GM23248 (cell line): ENCODE results near the gene NPHP4. TPM values are rescaled to one million over a fixed set of nuclear protein-coding genes. Genes with fewer than 3 reads are reported as not detected.

Experiments used
- DNase-seq: peaks from one replicate; pipeline ENCODE4 v3.0.0-alpha.2; 2015
- H2AFZ ChIP-seq: fragments of 200-600 bp; sonication (generic); 2 replicates; pipeline ENCODE4 v1.6.1; 2016; ENCODE audit warnings: antibody characterized with exemption
- H3F3A ChIP-seq: fragments of 200-600 bp; sonication (generic); 2 replicates; pipeline ENCODE4 v1.6.1; 2016; ENCODE audit warnings: mild to moderate bottlenecking, antibody characterized with exemption, mixed run types; ENCODE audit not compliant: insufficient read depth
- H3K27ac ChIP-seq: fragments of 200-600 bp; sonication (generic); 2 replicates; pipeline ENCODE4 v1.5.1; 2016; ENCODE audit warnings: mild to moderate bottlenecking
- H3K27me3 ChIP-seq: fragments of 200-600 bp; sonication (generic); replicated peaks from 2 replicates; pipeline ENCODE4 v1.6.1; 2016; ENCODE audit warnings: mild to moderate bottlenecking; ENCODE audit not compliant: insufficient read depth
- H3K36me3 ChIP-seq: fragments of 200-600 bp; sonication (generic); 2 replicates; pipeline ENCODE4 v1.6.1; 2016; ENCODE audit warnings: low read depth, mild to moderate bottlenecking
- H3K4me1 ChIP-seq: fragments of 200-600 bp; sonication (generic); 2 replicates; pipeline ENCODE4 v1.6.1; 2016; ENCODE audit warnings: mild to moderate bottlenecking; ENCODE audit not compliant: insufficient read depth
- H3K4me2 ChIP-seq: fragments of 200-600 bp; sonication (generic); one replicate; pipeline ENCODE4 v1.6.1; 2016; ENCODE audit warnings: mild to moderate bottlenecking; ENCODE audit not compliant: unreplicated experiment
- H3K4me3 ChIP-seq: fragments of 200-600 bp; sonication (generic); 2 replicates; pipeline ENCODE4 v1.5.1; 2016; ENCODE audit warnings: mild to moderate bottlenecking
- H3K79me2 ChIP-seq: fragments of 200-600 bp; sonication (generic); 2 replicates; pipeline ENCODE4 v1.6.1; 2016; ENCODE audit warnings: mild to moderate bottlenecking; ENCODE audit not compliant: insufficient read depth
- H3K9ac ChIP-seq: fragments of 200-600 bp; sonication (generic); 2 replicates; pipeline ENCODE4 v1.6.1; 2016; ENCODE audit warnings: mild to moderate bottlenecking
- H3K9me2 ChIP-seq: fragments of 200-600 bp; sonication (generic); 2 replicates; pipeline ENCODE4 v1.6.1; 2016; ENCODE audit warnings: mixed run types, mild to moderate bottlenecking, moderate library complexity; ENCODE audit not compliant: insufficient read depth
- H3K9me3 ChIP-seq: fragments of 200-600 bp; sonication (generic); one replicate; pipeline ENCODE4 v1.6.1; 2017; ENCODE audit warnings: low read depth
- H4K20me1 ChIP-seq: fragments of 200-600 bp; sonication (generic); 2 replicates; pipeline ENCODE4 v1.6.0; 2016; ENCODE audit not compliant: insufficient read depth
- EZH2 ChIP-seq: fragments of 200-600 bp; sonication (generic); IDR thresholded peaks from 2 replicates; pipeline ENCODE4 v1.6.1; 2018; ENCODE audit warnings: antibody characterized with exemption, mild to moderate bottlenecking; ENCODE audit not compliant: insufficient read depth, poor library complexity, severe bottlenecking
- EZH2phosphoT487 ChIP-seq: fragments of 200-600 bp; sonication (generic); IDR thresholded peaks from 2 replicates; pipeline ENCODE4 v1.6.1; 2018; ENCODE audit warnings: antibody characterized with exemption, moderate library complexity, mild to moderate bottlenecking, low read depth; ENCODE audit not compliant: insufficient read depth
- WGBS, 2 experiments: methylation state at CpG; one replicate each; pipeline ENCODE4 v1.1.6; 2015 to 2017; ENCODE audit warnings: low lambda C conversion rate in 2 of 2, low coverage in 1 of 2; ENCODE audit errors: missing lambda C conversion rate in 2 of 2; 5-methylcytosine and 5-hydroxymethylcytosine counted together
- in situ Hi-C: fragments of 300-500 bp; cut with MboI; formaldehyde crosslinking; loops from 2 replicates; pipeline ENCODE4 v1.15.0; 2020
- polyA plus RNA-seq: library from polyadenylated mRNA; unstranded; fragments of >200 nt; fragmentation: Nextera tagmentation; extraction: Ambion mirVana; gene quantifications from 2 replicates; pipeline ENCODE4 v1.2.1, GENCODE V29; 2016
- total RNA-seq: library from RNA; depleted of rRNA; stranded (reverse); fragments of >200 nt; shearing (Covaris generic); gene quantifications from 2 replicates; pipeline ENCODE4 v1.2.3, GENCODE V29; 2014

The NPHP4 gene
- total and polyA plus RNA-seq, 2 experiments from 2014 or later = 4.0 to 4.2 TPM

DNA sequence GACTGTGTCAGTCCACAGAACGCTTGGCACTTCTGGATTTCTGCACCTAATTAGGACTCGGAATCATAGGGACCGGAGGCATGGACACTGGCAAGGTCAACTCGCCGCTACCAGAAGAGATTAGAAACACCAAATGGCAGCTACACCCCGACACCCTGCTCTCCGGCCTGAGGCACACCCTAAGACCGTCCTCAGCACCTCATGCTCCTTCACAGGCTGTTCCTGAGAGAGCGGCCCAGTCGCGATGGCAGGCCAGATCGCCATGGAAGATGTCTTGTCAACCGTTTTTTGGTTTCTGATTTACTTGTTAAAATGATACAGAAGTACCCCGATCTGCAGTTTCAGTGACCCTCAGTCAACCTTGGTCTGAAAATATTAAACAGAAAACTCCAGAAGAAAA, 46.8 kb downstream of the NPHP4 start:
- Histone ChIP-seq H3K4me3 (no peak overlapping the region), H3K9me3 (no peaks in the 10 kb centered on the region), H4K20me1 (no peaks in the 10 kb centered on the region), H3K79me2 (no peaks in the 10 kb centered on the region), H2AFZ (no peak overlapping the region), H3K27me3 (no peaks in the 10 kb centered on the region), H3K4me1 (no peaks in the 10 kb centered on the region), H3K27ac (no peak overlapping the region), H3K9me2 (no peaks in the 10 kb centered on the region), H3K9ac (no peak overlapping the region), H3F3A (no peaks in the 10 kb centered on the region), H3K4me2 (no peak overlapping the region), H3K36me3 (0 out of 2 replicates have a peak, but pooled peaks cover 5% of the 10 kb centered on the region)
- no peak for DNase-seq
- TF ChIP-seq EZH2phosphoT487 (no peak), EZH2 (no peak)
- in situ Hi-C loops = no loop called here
- 92 to 93% methylated on average over 14 of the region's 14 CpGs for WGBS, 2 experiments

DNA sequence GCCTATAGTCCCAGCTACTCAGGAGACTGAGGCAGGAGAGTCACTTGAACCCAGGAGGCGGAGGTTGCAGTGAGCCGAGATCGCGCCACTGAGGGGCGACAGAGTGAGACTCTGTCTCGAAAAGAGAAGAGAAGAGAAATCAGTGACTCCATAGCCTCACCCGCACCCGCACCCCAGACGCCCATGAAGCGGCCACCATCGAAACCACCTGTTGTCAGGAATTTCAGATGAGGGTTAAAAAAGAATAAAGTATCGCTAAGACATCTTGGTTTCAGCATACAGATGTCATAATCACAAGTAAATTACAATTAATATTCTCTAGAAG, 47.4 kb downstream of the NPHP4 start:
- H3K9ac ChIP-seq = no peak overlapping the region
- no peak for TF ChIP-seq EZH2
- TF ChIP-seq EZH2phosphoT487 = no peak
- H3K79me2 ChIP-seq = no peaks in the 10 kb centered on the region
- in situ Hi-C loops = no loop called here
- H3K27me3 ChIP-seq = no peaks in the 10 kb centered on the region
- 0 out of 2 replicates have a peak, but pooled peaks cover 5% of the 10 kb centered on the region for H3K36me3 ChIP-seq
- no peak overlapping the region for H3K4me3 ChIP-seq
- DNase-seq = no peak
- no peaks in the 10 kb centered on the region for H3K4me1 ChIP-seq
- no peaks in the 10 kb centered on the region for H3K9me3 ChIP-seq
- H3F3A ChIP-seq = no peaks in the 10 kb centered on the region
- H3K4me2 ChIP-seq = no peak overlapping the region
- no peak overlapping the region for H3K27ac ChIP-seq
- no peak overlapping the region for H2AFZ ChIP-seq
- 98 to 99% methylated on average over 12 of the region's 12 CpGs for WGBS, 2 experiments
- H4K20me1 ChIP-seq = no peaks in the 10 kb centered on the region
- H3K9me2 ChIP-seq = no peaks in the 10 kb centered on the region

DNA sequence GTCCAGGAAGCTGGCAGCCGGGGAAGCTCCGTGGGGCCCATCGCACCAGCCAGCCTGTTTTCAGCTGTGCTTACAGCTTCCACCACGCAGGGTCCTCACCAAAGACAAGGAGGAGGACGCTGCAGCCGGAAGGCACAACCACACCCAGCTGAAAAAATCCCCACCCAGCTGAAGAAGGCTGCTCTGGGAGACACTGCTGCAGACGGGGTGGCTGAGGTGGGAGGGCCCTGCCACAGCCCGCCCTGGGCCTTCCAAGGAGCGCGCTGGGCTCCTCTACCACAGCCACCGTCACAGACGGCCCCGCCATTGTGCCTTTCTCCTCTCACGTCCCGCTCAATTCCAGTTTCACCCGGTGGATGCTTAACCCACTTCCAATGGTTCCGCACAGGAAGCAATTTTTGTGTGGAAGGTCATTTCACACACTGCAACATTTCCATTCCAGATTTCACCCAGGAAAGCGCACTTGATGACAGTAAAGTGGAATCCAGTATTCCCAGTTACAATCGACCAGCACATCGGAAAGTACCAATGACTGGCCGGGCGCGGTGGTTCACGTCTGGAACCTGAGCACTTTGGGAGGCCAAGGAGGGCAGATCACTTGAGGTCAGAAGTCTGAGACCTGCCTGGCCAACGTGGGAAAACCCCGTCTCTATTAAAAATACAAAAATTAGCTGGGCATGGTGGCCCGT, 47.9 kb downstream of the NPHP4 start:
- WGBS, 2 experiments = 77 to 79% methylated on average over 27 of the region's 27 CpGs
- TF ChIP-seq EZH2phosphoT487 (no peak), EZH2 (no peak)
- DNase-seq = no peak

DNA sequence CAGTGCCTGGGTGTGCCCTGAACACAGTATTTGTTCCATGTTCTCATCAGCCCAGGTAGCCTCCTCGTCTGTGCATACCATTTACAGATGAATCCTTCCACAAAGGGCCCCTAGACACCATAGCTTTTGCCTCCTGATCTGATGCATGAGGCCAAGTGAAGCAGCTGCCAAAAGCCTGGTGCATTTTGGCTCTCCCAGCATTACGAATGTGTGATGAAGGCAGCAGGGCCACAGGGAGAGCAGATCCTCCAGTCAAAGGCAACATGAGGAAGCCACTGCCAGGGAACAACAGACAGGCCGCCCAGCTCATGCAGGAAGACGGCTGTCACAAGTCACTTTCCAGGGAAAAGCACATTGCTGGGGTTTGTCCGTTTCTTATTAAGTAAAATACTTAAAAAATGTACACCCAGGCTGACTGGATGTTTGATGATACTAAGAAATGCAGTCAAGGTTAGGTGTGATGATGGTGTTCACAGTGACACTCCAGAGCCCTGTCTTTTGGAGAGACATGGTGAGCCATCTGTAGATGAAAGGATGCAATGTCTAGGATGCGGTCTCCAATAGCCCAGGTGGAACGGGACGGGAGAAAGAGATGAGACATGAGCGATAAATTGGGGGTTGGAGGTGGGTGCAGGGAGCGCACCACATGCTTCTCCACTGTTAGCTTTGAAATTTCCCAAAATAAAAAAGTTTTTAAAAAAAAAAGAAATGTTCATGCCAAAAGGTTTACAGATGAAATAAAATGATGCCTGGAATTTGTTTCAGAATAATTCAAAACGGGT, 48.7 kb downstream of the NPHP4 start:
- 0 out of 2 replicates have a peak, but pooled peaks cover 5% of the 10 kb centered on the region for H3K36me3 ChIP-seq
- no peak overlapping the region for H3K4me2 ChIP-seq
- DNase-seq = no peak
- no peaks in the 10 kb centered on the region for H3K9me3 ChIP-seq
- in situ Hi-C loops = no loop called here
- no peaks in the 10 kb centered on the region for H3K27me3 ChIP-seq
- no peak overlapping the region for H2AFZ ChIP-seq
- H3F3A ChIP-seq = no peaks in the 10 kb centered on the region
- H3K9ac ChIP-seq = no peak overlapping the region
- peaks cover 7% of the 10 kb centered on the region for H3K4me1 ChIP-seq
- no peak overlapping the region for H3K4me3 ChIP-seq
- H3K27ac ChIP-seq = no peak overlapping the region
- 58 to 61% methylated on average over 11 of the region's 11 CpGs for WGBS, 2 experiments
- H3K9me2 ChIP-seq = no peaks in the 10 kb centered on the region
- no peak for TF ChIP-seq EZH2phosphoT487
- no peak for TF ChIP-seq EZH2
- no peaks in the 10 kb centered on the region for H4K20me1 ChIP-seq
- no peaks in the 10 kb centered on the region for H3K79me2 ChIP-seq

More for the DNA sequence above, 47.9 kb downstream of the NPHP4 start:
- H3K27me3 ChIP-seq = no peaks in the 10 kb centered on the region
- in situ Hi-C loops = no loop called here
- no peaks in the 10 kb centered on the region for H3F3A ChIP-seq
- no peak overlapping the region for H2AFZ ChIP-seq
- no peak overlapping the region for H3K4me3 ChIP-seq
- H3K4me1 ChIP-seq = no peaks in the 10 kb centered on the region
- 0 out of 2 replicates have a peak, but pooled peaks cover 5% of the 10 kb centered on the region for H3K36me3 ChIP-seq
- no peak overlapping the region for H3K4me2 ChIP-seq
- no peak overlapping the region for H3K27ac ChIP-seq
- no peak overlapping the region for H3K9ac ChIP-seq
- no peaks in the 10 kb centered on the region for H3K79me2 ChIP-seq
- no peaks in the 10 kb centered on the region for H4K20me1 ChIP-seq
- H3K9me3 ChIP-seq = no peaks in the 10 kb centered on the region
- H3K9me2 ChIP-seq = no peaks in the 10 kb centered on the region
